ENCODE results near the gene UBALD2. TPM values are rescaled to one million over a fixed set of nuclear protein-coding genes. Genes with fewer than 3 reads are reported as not detected.
"Not testable (repeated sequence)": the region's sequence is repeated elsewhere in the genome, so short reads cannot be mapped to it uniquely, and the experiment has no call there.

The UBALD2 gene
- total RNA-seq, 2 experiments from 2014 or later = 267 to 270 TPM

GRCh38 chr17:76297436-76297835, 32.3 kb downstream of the UBALD2 start:
- POLR2A ChIA-PET = no interaction called here
- Mint-ChIP-seq H3K4me3 (no peak overlapping the region), H3K36me3 (ENCODE audit: low read depth) (no peaks in the 10 kb centered on the region), H3K9me3 (no peaks in the 10 kb centered on the region), H3K27ac (no peak overlapping the region), H3K4me1 (ENCODE audit: low read depth) (no peaks in the 10 kb centered on the region), H3K27me3 (no peaks in the 10 kb centered on the region)
- no peak for ATAC-seq
- intact Hi-C loops (cut with micrococcal nuclease) = no loop called here
- CTCF ChIA-PET = interaction anchor here (0.7 to 11.0 kb wide), 8 partner anchors 8 to 278 kb away, joined by 3 to 154 read pairs (median 9); no protein-coding TSS in a partner anchor
- DNase-seq = no peak
- no peak for TF ChIP-seq CTCF (IDR thresholded peaks at IDR 0.05)

- ChIA-PET POLR2A (interaction anchor here (1.0 to 1.8 kb wide), 3 partner anchors 25 to 94 kb away, joined by 3 to 4 read pairs (median 4); no protein-coding TSS in a partner anchor), CTCF (interaction anchor here (0.6 to 11.0 kb wide), 17 partner anchors 9 to 294 kb away, joined by 3 to 154 read pairs (median 4); partner anchors contain the start of gene SPHK1)
- no peaks in the 10 kb centered on the region for H3K36me3 Mint-ChIP-seq (ENCODE audit: low read depth)
Measured at GRCh38 chr17:76304226-76305134, 39.3 kb downstream of the UBALD2 start.

GRCh38 chr17:76305135-76305454, 39.9 kb downstream of the UBALD2 start:
- CTCF ChIA-PET = interaction anchor here (3.9 to 11.0 kb wide), 4 partner anchors 16 to 291 kb away, joined by 17 to 154 read pairs (median 25); partner anchors contain the start of gene SPHK1
- intact Hi-C loops (cut with micrococcal nuclease) = loop anchor here (5.0 kb wide), 1 partner anchor 82 kb away; no protein-coding TSS in a partner anchor
- H3K36me3 Mint-ChIP-seq (ENCODE audit: low read depth); H3K4me3 Mint-ChIP-seq; DNase-seq; ATAC-seq; H3K9me3 Mint-ChIP-seq; H3K27me3 Mint-ChIP-seq; H3K27ac Mint-ChIP-seq; POLR2A ChIA-PET; H3K4me1 Mint-ChIP-seq (ENCODE audit: low read depth): not testable (repeated sequence)

More at GRCh38 chr17:76304226-76305134, 39.3 kb downstream of the UBALD2 start:
- no peaks in the 10 kb centered on the region for H3K27me3 Mint-ChIP-seq
- intact Hi-C loops (cut with micrococcal nuclease) = loop anchor here (5.0 kb wide), 2 partner anchors 83 to 93 kb away; no protein-coding TSS in a partner anchor
- no peak overlapping the region for H3K27ac Mint-ChIP-seq
- H3K4me3 Mint-ChIP-seq = no peak overlapping the region
- DNase-seq (no peak), ATAC-seq (no peak)
- TF ChIP-seq CTCF (IDR thresholded peaks at IDR 0.05) = no peak
- H3K4me1 Mint-ChIP-seq (ENCODE audit: low read depth) = peaks cover 1% of the 10 kb centered on the region
- H3K9me3 Mint-ChIP-seq = no peaks in the 10 kb centered on the region

DNA sequence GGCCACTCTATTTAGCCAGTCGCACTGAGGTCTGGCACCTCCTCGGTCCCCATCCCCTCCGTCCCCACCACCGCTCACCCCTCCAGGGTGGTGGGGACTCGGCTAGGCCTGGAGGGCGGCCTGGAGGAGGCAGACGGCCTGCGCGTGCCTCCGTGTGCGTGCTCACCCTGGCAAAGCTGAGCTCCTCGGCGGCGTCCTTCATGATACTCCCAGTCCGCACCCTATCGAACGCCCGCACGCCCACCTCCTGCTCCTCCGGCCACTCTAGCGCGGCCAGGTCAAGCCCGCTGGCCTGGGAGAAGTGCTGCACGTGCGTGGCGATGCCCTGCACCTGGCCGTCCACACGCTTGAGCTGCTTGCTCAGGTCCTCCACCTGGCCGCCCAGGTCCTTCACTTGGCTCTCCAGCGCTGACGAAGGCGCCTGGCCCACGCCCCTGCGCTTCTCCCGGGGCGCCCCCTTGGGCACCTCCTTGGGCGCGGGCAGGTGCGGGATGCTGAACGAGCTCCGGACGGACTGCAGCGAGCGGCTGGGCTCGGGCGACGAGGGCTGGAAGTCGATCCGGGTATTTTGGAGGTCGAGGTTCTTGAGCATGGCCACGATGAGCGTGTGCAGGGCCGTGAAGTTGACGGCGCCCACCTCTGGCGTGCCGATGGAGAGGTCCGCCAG, 42.3 kb downstream of the UBALD2 start:
- no peak for DNase-seq
- CTCF ChIA-PET = interaction anchor here (1.1 to 11.0 kb wide), 4 partner anchors 20 to 124 kb away, joined by 3 to 154 read pairs (median 10); partner anchors contain the start of gene SPHK1
- Mint-ChIP-seq H3K36me3 (ENCODE audit: low read depth) (no peaks in the 10 kb centered on the region), H3K27ac (no peak overlapping the region), H3K4me3 (no peak overlapping the region), H3K4me1 (ENCODE audit: low read depth) (peaks cover 1% of the 10 kb centered on the region), H3K27me3 (no peaks in the 10 kb centered on the region), H3K9me3 (no peaks in the 10 kb centered on the region)
- intact Hi-C loops (cut with micrococcal nuclease) = loop anchor here (5.0 kb wide), 1 partner anchor 80 kb away; no protein-coding TSS in a partner anchor
- TF ChIP-seq CTCF (IDR thresholded peaks at IDR 0.05) = no peak
- POLR2A ChIA-PET = interaction anchor here (0.6 to 1.2 kb wide), 2 partner anchors 15 to 121 kb away, joined by 3 read pairs; no protein-coding TSS in a partner anchor
- ATAC-seq = no peak

- H3K4me3 Mint-ChIP-seq = no peak within 1 kb of the TSS
- ChIA-PET POLR2A (interaction anchor here (1.2 kb wide), 1 partner anchor 14 kb away, joined by 3 read pairs; no protein-coding TSS in a partner anchor), CTCF (interaction anchor here (1.7 to 11.0 kb wide), 3 partner anchors 20 to 90 kb away, joined by 5 to 154 read pairs (median 15); partner anchors contain the start of gene SPHK1)
- ATAC-seq (no peak), DNase-seq (no peak)
- no peaks in the 10 kb centered on the region for H3K36me3 Mint-ChIP-seq (ENCODE audit: low read depth)
- no peaks in the 10 kb centered on the region for H3K9me3 Mint-ChIP-seq
- H3K27ac Mint-ChIP-seq = no peak within 1 kb of the TSS
- H3K4me1 Mint-ChIP-seq (ENCODE audit: low read depth) = peaks cover 3% of the 10 kb centered on the region
- TF ChIP-seq CTCF (IDR thresholded peaks at IDR 0.05) = no peak
- intact Hi-C loops (cut with micrococcal nuclease) = loop anchor here (5.0 kb wide), 1 partner anchor 79 kb away; no protein-coding TSS in a partner anchor
- H3K27me3 Mint-ChIP-seq = no peaks in the 10 kb centered on the region
Measured at GRCh38 chr17:76307966-76308338, 42.8 kb downstream of the UBALD2 start, which contains the start of gene QRICH2. Gene QRICH2, minus strand, starts transcription at chr17:76308276. Its CDS starts 278 bp downstream, at chr17:76307998.

Data from activated CD8-positive, alpha-beta T cell treated with anti-CD3 and anti-CD28 coated beads for 36 hours (primary cell).